HG02571 (cell line): Measurements from ENCODE around the gene ZNF512B.

ENCODE experiments used
- ATAC-seq: cut with Tn5 transposase; IDR thresholded peaks from one replicate; pipeline ENCODE4 v1.9.1; 2021; ENCODE audit warnings: mild to moderate bottlenecking, moderate library complexity; ENCODE audit not compliant: unreplicated experiment

ZNF512B gene

DNA sequence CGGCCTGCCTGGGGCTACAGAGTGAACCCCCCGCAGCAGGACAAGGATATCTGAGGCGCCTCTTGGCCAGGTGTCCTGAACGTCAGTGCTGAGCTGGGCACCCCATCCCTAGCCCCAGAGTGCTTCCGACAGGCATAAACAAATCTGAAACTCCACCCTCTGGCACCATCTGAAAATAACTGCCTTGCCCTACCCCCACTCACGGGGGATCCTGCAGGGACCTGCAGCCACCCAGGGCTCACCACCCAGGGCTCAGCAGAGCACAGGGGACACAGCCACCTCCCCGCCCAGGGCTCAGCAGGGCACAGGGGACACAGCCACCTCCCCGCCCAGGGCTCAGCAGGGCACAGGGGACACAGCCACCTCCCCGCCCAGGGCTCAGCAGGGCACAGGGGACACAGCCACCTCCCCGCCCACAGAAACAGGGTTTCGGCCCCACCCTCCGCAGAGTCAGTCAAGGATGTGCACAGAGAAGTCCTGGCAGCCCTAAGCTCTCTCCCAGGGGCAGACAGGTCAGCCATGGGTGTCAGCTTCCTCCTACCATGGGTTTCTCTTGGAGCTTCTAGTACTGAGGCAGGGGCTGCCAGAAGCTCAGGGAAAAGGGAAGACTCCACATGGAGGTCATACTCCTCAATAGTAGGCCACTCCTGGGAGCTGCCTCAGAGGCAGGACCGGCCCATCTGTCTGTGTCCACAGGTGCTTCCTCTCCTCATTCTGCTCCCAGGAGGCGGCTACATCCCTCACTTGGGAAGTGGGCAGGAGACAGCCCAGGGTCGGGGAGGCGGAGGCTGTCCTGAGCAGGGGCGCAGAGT, 18.1 kb downstream of the ZNF512B start:
- no peak for ATAC-seq

DNA sequence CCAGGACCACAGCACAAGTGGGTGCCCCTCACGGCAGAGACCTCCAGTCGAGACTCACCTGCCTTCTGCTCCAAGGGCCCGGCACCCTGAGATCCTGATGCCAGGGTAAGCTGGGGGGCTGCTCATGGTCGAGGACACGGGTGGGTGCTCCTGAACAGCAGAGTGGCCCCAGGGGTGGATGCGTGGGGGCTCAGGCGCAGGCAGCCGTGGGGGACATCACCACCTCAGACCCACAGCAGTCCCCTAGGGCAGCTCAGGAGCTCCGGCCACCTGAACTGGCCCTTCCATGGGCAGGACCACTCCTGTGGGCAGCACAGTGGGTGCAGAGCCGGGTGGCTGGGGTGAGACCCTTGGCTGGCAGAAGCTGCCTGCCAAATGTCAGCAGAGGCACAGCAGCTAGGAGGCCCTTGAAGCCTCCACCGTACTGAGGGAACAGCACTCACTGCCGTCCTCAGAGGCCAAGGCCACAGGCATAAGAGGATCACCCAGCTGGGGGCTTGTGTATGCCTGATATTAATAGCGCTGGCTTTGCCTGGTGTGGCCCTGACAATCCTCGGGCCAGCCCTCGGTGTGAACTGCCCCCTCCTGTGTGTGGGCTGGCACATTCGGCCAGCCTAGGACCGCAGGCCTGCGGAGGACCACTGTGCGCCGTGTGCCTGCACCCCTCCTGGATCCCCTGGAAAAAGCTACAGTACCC, 18.9 kb downstream of the ZNF512B start:
- ATAC-seq, result no peak

GRCh38 chr20:63947638-63948456, 21.9 kb downstream of the ZNF512B start:
- ATAC-seq, result no peak

DNA sequence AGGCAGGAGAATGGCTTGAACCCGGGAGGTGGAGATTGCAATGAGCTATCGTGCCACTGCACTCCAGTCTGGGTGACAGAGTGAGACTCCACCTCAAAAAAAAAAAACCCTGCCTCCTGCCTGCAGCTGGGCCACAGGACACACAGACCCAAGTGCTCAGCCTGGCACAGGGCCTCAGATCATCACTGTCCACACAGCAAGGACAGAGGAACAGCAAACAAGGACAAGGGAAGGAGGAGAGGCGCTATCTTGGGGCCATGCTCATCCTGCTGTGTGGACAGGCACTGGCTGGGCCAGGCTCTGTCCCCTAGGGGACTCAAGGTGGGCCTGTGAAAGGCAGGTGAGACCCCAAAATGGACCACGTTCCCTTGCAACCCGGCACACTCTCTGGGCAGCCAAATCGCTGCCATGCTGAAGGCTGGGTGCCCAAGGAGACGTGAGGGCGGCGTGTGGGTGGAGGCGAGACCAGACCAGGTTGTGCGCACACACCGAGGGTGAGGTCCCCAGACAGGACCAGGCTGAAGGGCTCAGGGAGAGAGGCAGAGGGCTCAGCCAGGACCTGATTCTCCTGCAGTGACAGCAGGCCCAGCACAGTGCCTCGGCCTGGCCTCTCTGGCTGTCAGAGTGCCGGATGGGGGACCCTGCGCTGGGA, 22.6 kb downstream of the ZNF512B start:
- no peak for ATAC-seq

GRCh38 chr20:63945921-63946920, 23.5 kb downstream of the ZNF512B start:
- ATAC-seq, result no peak

GRCh38 chr20:63945031-63945658, 24.6 kb downstream of the ZNF512B start:
- ATAC-seq, result no peak

- no peak for ATAC-seq
These were observed 25.4 kb downstream of the ZNF512B start for GRCh38 chr20:63944078-63944941.

DNA sequence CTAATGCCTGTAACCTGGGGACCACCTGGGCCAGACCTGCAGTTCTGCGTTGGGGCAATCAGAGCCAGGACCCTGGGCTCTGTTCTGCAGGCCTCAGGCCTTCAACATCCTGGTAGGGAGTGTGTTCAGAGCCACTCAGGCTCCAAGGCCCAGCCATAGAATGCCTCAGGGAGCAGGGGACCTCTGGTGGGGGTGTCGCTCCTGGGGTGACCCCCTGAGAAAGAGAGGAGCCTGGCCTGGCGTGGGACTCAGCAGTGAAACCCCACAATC, 26.0 kb downstream of the ZNF512B start:
- ATAC-seq, result no peak

DNA sequence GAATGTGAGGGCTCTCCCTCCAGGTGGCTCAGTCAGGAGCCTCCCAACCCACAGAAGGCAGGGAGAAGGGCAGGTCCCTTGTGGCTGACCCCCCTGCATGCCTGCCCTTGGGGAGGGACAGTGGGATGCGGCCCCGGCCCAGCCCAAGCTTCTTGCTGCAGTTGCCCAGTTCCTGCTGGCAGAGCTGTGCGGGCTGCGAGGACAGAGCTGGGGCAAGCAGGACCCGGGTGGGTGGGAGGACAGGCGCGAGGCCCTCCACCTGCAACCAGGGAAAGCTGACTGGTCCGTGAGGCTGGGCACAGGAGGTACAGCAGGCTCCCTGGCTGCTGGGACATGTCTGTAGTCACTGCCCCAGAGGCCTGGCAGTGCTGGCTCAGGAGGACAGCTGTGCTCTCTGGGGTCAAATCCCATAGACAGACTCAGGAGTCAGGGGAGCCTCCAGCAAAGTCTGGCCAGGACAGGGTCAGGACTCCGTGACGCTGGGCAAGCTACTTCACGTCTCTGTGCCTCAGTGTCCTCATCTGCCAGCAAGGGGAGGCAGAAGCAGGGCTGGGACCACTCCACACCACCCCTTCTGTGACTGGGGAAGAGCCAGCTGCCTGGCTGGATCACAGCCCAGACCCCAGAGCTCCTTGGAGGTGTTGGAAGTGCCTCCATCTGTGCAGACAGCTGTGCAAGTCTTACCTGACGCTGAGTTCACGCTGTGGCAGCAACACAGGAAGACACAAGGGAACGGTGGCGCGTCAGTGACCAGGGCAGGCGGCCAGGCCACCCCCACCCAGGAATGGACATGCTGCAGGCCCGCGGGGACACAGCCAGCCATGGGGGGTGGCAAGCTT, 26.5 kb downstream of the ZNF512B start:
- ATAC-seq, result no peak

DNA sequence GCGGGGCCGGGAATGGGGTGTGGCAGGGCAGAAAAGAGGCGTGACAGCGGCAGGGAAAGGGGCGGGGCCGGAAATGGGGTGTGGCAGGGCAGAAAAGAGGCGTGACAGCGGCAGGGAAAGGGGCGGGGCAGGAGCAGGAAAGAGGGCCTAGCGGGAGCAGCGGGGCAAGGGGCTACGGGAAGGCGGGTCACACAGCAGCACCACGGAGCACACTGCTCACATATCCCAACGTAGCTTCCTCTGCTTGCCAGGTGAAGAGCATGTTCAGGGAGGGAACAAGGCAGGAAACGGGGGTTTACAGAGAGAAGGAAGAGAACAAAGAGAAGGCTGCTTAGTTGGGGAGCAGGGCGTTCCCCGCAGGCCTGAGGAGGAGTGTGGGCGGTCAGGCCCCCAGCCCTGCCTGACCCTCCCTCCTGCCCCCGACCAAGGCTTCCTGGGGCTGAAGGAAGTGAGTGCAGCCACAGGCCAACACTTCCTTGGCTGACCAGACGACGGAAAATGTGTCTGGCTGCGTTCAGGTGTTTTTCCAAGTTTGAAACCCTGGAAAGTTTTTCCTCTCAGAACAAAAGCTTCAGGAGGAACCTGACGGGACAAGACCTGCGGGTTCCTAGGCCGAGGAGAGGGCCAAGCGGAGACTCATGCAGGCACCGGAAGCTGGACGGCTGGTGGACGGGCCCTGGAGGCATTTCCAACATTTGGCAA, 27.3 kb downstream of the ZNF512B start:
- ATAC-seq, result no peak

DNA sequence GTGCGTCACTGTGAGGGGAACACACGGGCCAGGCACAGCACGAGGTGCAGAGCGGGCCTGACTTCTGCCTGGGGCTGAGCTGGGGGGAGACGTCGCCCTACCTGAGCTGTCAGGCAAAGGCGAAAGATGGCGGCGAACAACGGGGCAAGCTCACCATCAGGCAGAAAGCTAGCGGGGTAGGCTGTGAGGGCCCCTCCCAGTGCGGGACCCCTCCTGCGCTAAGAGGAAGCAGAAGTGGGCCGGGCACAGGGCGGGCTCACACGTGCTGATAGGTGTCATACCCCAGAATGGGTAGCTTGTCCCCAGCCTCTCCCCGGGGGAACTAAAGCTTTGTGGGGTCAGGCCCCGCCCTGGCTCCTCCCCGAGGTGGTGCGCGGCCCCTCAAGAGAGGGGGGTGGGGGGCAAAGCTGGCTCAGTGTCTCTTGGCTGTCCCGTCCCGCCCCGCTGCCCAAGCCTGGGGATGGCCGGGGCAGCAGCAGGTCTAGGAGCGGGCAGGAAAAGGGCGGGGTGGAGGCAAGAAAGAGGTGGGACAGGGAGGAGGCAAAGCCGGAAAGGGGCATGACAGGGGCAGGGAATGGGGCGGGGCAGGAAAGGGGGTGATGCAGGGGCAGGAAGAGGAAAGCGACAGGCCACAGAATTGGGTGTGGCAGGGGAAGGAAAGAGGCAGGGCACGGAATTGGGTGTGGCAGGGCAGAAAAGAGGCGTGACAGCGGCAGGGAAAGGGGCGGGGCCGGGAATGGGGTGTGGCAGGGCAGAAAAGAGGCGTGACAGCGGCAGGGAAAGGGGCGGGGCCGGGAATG, 28.2 kb downstream of the ZNF512B start:
- no peak for ATAC-seq

DNA sequence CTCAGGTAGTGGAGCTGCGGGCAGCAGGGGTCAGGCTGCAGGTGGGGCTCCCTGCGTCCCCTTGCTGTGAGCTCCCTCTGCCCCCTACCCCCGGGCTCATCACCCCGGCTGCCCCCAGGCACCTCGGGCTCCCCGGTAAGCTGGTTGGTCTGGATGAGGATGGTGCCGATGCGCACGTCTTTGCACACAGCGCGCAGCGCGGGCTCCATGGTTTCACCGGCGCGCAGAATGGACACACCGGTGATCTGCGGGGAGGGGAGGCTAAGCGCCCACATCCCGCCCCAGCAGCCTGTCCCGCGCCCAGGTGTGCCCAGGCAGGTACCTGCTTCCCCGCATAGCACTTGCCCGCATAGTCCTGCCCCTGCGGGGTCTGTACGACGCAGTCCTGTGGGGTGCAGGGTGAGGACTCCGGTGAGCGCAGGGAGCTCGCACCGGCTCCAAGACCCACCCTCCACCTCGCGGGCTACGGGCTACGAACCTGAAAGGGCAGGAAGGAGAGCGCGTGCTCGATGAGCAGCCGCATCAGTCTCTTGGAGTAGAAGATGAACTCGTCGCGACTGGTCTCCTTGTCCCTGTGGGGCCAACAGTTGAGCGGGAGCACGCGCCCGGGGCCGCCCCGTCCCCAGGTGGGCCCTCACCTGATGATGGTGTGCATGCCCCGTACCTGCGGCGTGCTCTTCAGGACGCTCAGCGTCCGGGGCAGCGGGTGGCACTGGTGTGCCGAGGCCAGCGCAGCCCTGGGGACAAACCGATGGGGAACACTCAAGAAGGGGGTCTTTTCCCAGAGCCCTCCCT, 29.1 kb downstream of the ZNF512B start:
- no peak for ATAC-seq

DNA sequence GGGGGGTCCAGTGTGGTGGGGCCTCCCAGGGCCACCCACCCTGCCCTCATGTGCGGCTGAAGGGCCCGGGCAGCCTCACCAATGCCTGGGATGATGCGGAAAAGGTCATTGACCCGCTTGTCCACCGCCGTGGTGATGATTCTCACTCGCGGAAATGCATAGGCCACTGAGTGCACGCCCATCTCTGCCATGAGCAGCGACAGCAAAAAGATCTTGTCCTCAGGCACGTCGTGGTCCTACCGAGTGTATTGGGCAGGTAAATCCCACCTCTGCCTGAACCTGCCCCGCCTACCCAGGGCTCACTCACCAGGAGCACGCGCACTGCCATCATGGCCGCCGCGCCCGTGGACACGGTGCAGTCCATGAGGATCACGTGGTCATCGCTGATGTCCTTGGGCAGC, 29.7 kb downstream of the ZNF512B start:
- ATAC-seq, result no peak

- ATAC-seq, result no peak
These were observed 30.4 kb downstream of the ZNF512B start for GRCh38 chr20:63939061-63939935.

- ATAC-seq, result no peak
These were observed 32.1 kb downstream of the ZNF512B start for GRCh38 chr20:63937596-63937995.
